Inferior parietal cortex (tissue), 1 donor: ENCODE results near the gene WASF2.
"Not testable (repeated sequence)": the region's sequence is repeated elsewhere in the genome, so short reads cannot be mapped to it uniquely, and the experiment has no call there.

ENCODE experiments used
- DNase-seq: peaks from one replicate; pipeline ENCODE4 v3.0.0-alpha.2; 2016; ENCODE audit errors: extremely low spot score

The WASF2 gene

DNA sequence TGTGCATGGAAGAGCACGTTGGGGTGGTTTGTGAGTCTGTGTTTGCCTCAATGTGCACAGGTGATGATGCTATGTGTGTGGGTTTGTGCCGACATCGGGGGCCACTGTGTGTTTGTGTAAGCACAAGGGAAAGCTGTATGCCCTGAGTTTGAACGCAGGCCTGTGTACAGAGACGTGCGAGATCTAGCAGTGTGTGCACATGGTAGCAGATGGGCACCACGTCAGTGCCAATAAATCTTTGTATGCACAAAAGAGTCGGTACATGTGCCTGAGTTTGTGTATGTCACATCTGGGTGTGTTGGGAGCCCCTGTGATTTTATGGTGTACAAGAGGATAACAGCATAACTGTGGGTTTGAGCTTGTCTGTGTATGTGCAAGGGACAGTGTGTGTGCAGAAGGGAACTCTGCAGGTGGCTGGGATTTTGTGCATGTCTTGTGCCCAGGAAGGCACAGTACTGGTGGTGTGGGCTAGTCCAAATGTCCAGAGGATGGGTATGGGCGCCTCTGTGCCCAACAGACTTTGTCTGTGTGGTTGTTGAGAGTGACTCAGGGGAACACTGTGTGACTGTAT is 32.0 kb upstream of the WASF2 start:
- DNase-seq = peak; percentile 47

GRCh38 chr1:27521336-27521831 is 31.4 kb upstream of the WASF2 start:
- DNase-seq = no peak

GRCh38 chr1:27520651-27521050 is 30.7 kb upstream of the WASF2 start:
- no peak for DNase-seq

- no peak for DNase-seq
Observed at GRCh38 chr1:27519331-27520258, 29.6 kb upstream of the WASF2 start.

DNA sequence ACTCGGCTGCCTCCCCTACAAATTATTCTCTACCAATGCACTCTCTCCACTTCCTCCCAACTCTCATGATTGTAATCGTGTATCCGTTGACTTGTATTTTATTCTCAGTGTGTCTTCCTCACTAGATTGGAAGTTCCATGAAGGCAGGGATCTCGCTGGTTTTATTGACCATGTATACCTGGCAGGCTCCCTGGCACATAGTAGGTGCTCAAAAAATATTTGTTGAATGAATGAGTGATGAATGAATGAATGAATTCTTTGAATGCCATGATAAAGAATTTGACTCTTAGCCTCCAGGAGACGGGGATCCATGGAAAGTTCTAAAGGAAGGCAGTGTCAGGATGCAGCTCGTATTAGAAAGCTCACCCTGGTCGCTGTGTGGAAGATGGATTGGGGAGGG is 28.8 kb upstream of the WASF2 start:
- DNase-seq = no peak

GRCh38 chr1:27517907-27518718 is 28.1 kb upstream of the WASF2 start:
- DNase-seq = no peak

- no peak for DNase-seq
Observed at GRCh38 chr1:27517301-27517700, 27.3 kb upstream of the WASF2 start.

DNA sequence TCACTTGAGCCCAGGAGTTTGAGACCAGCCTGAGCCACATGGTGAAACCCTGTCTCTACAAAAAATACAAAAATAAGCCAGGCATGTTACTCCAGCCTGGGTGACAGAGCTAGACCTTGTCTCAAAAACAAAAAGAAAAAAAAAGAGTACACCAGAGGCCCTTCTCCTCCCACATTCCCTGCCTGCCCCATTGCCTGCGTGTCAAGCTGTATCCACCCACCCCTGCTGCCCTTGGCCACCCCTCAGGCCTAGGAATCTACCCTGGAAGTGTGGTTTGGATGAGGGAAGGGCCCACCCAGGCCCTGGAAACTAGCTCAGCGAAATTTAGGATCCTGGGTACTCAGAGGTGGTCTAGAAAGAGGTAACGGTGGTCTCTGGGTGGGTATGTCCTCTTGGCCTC is 25.7 kb upstream of the WASF2 start:
- no peak for DNase-seq

GRCh38 chr1:27513958-27514357 is 24.0 kb upstream of the WASF2 start:
- no peak for DNase-seq

DNA sequence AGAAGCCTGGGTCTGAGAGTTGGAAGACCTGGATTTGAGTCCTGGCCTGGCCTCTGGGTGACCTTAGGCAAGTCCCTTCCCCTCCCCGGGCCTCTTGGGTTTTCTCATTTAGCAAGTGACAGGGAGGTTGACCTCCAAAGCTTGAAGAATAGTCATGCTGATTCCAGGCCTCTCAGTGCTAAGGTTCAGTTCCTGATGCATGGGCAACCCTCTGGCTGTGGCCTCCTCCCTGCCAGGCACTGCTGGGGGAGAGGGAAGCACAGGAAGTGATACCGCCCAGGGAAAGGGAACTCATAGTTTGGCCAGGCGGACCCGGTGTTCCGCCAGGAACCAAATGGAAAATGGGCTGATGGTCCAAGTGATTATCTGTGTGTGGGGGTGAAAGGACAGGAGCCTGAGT is 23.6 kb upstream of the WASF2 start:
- no peak for DNase-seq

- DNase-seq = no peak
Observed at GRCh38 chr1:27509127-27510080, 19.4 kb upstream of the WASF2 start.

GRCh38 chr1:27507960-27508665 is 18.1 kb upstream of the WASF2 start:
- no peak for DNase-seq

- no peak for DNase-seq
Observed at GRCh38 chr1:27506703-27507102, 16.7 kb upstream of the WASF2 start.

DNA sequence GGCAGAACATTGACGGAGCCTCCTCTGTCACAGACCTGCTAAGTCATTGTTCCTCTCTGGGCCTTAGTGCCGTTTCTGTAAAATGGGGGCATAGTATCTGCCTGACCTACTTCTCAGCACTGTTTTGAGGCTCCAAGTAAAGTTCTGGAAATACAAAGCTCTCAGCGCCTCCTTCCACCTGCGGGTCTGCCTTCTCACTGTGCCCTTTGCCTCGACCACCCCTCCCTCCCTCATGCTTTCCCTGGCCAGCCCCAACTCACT is 15.4 kb upstream of the WASF2 start:
- DNase-seq = no peak

DNA sequence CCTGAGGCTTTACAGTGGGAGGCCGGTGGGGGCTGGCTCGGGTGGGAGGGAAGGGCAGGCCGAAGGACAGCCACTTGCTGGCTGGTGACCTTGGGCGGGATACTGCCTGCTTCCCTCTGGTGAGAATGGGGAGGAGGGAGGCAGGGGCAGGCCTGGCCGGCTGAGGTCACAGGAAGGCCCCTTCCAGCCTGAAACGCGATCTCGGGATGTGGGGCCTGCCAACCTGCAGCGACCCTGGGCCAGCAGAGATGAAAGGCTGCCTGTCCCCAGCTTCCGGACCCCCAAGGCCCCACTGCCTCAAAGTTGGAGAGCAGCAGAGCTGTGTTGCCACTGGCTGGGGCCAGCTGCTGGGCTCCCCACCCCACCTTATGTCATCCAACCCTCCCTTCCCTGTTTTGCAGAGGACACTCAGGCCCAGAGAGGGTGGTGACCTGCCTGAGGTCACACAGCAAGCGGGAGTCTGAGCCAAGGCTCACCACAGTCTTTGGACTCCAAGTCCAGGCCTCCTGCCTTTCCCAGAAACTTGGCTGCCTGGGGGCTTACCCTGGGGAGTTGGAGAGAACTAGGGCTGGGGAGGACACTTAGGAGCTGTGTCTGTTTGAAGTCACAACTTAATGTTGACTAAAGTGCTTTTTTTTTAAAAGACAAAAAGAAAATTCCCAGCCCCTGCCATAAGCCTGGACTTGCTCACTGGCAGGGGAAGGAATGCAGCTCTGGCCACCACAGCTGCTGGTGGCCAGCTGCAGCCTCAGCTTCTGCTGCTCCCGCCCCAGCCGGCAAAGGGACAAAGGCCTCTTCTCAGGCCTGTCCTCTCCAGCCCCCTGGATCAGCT is 14.8 kb upstream of the WASF2 start:
- peak; percentile 77 for DNase-seq

- no peak for DNase-seq
Observed at GRCh38 chr1:27503844-27504587, 14.0 kb upstream of the WASF2 start.

DNA sequence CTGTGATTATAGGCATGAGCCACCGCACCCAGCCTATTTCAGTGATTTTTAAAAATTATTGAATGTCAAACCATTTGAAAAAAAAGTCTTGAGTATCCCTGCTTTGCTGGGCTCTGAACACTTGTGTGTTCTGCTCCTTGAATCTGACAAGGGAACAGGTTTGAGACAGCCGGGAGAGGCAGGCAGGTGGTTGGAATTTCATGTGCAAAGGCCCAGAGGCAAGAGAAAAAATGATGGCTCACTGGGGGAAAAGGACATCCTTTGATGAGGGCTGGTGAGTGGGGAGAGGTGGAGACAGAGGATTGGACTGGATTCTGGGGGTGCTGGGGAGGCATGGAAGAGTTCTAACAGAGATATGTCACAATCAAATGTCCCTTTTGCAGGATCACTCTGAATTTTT is 13.1 kb upstream of the WASF2 start:
- no peak for DNase-seq

- DNase-seq = not testable (repeated sequence)
Observed at GRCh38 chr1:27501159-27501558, 11.2 kb upstream of the WASF2 start.

GRCh38 chr1:27499142-27499541 is 9.2 kb upstream of the WASF2 start:
- no peak for DNase-seq
